K562 (cell line): ENCODE measurements around the gene NGRN. TPM values are rescaled to one million over a fixed set of nuclear protein-coding genes. Genes with fewer than 3 reads are reported as not detected.

Experiments
- EP400 ChIP-seq: fragments of 450-650 bp; IDR thresholded peaks from 2 replicates; pipeline ENCODE4 v1.6.1; 2017; ENCODE audit warnings: antibody characterized with exemption, mild to moderate bottlenecking, moderate library complexity
- ERF ChIP-seq: fragments of 450-650 bp; formaldehyde crosslinking; IDR thresholded peaks from 2 replicates; pipeline ENCODE4 v1.4.0; 2020; ENCODE audit warnings: mild to moderate bottlenecking, mixed read lengths
- FOSL1 ChIP-seq: fragments of 200-800 bp; sonication (Bioruptor generic); conservative IDR thresholded peaks from 2 replicates; pipeline ENCODE4 v1.6.1; 2016; ENCODE audit warnings: missing genetic modification characterization, missing compliant biosample characterization
- FOXM1 ChIP-seq, 2 experiments: fragments of 450-650 bp in 1 of 2; sonication (generic) in 1 of 2; formaldehyde crosslinking in 1 of 2; IDR thresholded peaks; 2 replicates each; pipeline versions ENCODE4 v1.6.1 to v1.9.0; 2017 to 2022; ENCODE audit warnings: low read depth in 2 of 2, mild to moderate bottlenecking in 2 of 2, missing genetic modification reagents in 1 of 2, moderate library complexity in 1 of 2
- HCFC1 ChIP-seq: IDR thresholded peaks from 2 replicates; pipeline ENCODE4 v1.6.1; 2012; ENCODE audit warnings: low read depth, low read length, improper control_type of control experiment
- HMGN3 ChIP-seq: IDR thresholded peaks from 2 replicates; pipeline ENCODE4 v1.6.1; 2011; ENCODE audit warnings: borderline replicate concordance, low read depth, mild to moderate bottlenecking, mixed read lengths, low read length; ENCODE audit not compliant: insufficient read length; ENCODE audit errors: extremely low read depth
- HNRNPUL1 ChIP-seq: fragments of 200-400 bp; formaldehyde crosslinking; IDR thresholded peaks from 2 replicates; pipeline ENCODE4 v1.6.1; 2017; ENCODE audit warnings: low read length
- JUN ChIP-seq, 2 experiments: sonication (generic) in 1 of 2; formaldehyde crosslinking in 1 of 2; IDR thresholded peaks; 2 replicates each; pipeline versions ENCODE4 v1.6.1 to v1.8.0; 2012 to 2022; ENCODE audit warnings: borderline replicate concordance in 2 of 2, mild to moderate bottlenecking in 2 of 2, improper control_type of control experiment in 1 of 2, low read depth in 1 of 2, low read length in 1 of 2, missing genetic modification reagents in 1 of 2
- KDM5B ChIP-seq: fragments of 200-600 bp; sonication (generic); IDR thresholded peaks from 2 replicates; pipeline ENCODE4 v1.6.1; 2012; ENCODE audit warnings: low read depth, mild to moderate bottlenecking, moderate library complexity, low read length, control low read depth, inconsistent platforms; ENCODE audit not compliant: insufficient replicate concordance
- MEIS2 ChIP-seq: fragments of 450-650 bp; IDR thresholded peaks from 2 replicates; pipeline ENCODE4 v1.6.1; 2014; ENCODE audit warnings: mild to moderate bottlenecking; ENCODE audit not compliant: partially characterized antibody
- PHF20 ChIP-seq: fragments of 450-650 bp; IDR thresholded peaks from 2 replicates; pipeline ENCODE4 v1.6.1; 2018; ENCODE audit not compliant: partially characterized antibody
- RB1 ChIP-seq: fragments of 450-650 bp; IDR thresholded peaks from 2 replicates; pipeline ENCODE4 v1.6.1; 2017; ENCODE audit warnings: low read depth, mild to moderate bottlenecking
- RBBP5 ChIP-seq: fragments of 200-600 bp; sonication (generic); IDR thresholded peaks from 2 replicates; pipeline ENCODE4 v1.6.1; 2012; ENCODE audit warnings: borderline replicate concordance, mild to moderate bottlenecking, low read length, control low read depth, inconsistent platforms; ENCODE audit not compliant: insufficient read depth, poor library complexity, severe bottlenecking
- SAFB ChIP-seq: fragments of 200-400 bp; formaldehyde crosslinking; IDR thresholded peaks from 2 replicates; pipeline ENCODE4 v1.6.1; 2017; ENCODE audit warnings: low read depth, low read length, borderline replicate concordance
- YY1 ChIP-seq, 3 experiments: IDR thresholded peaks; 2 replicates each; pipeline ENCODE4 v1.6.1; 2011; ENCODE audit warnings: low read length in 2 of 3, mild to moderate bottlenecking in 2 of 3, moderate library complexity in 2 of 3, borderline replicate concordance in 1 of 3, control low read depth in 1 of 3, low read depth in 1 of 3; ENCODE audit not compliant: insufficient read depth in 3 of 3, insufficient replicate concordance in 2 of 3, control insufficient read depth in 1 of 3, insufficient read length in 1 of 3; ENCODE audit errors: extremely low read depth in 1 of 3
- ZNF124 ChIP-seq: sonication (generic); formaldehyde crosslinking; IDR thresholded peaks from 2 replicates; pipeline ENCODE4 v1.8.1; 2022; ENCODE audit warnings: missing genetic modification reagents
- ZNF507 ChIP-seq: conservative IDR thresholded peaks from 2 replicates; pipeline ENCODE4 v1.6.1; 2017; ENCODE audit warnings: missing genetic modification characterization, missing compliant biosample characterization
- ZNF79 ChIP-seq: fragments of 250-450 bp; sonication (Bioruptor Pico); IDR thresholded peaks from 2 replicates; pipeline ENCODE4 v1.4.0; 2020; ENCODE audit warnings: low read depth, mild to moderate bottlenecking, moderate library complexity
- polyA plus RNA-seq, 8 experiments: library from polyadenylated mRNA; depleted of rRNA in 4 of 8; stranded (reverse) in 5 of 8; unstranded in 3 of 8; fragments of >200 nt; fragmentation: Nextera tagmentation in 2 of 8; fragmentation: Illumina TruSeq in 1 of 8; extraction: Ambion mirVana in 2 of 8; extraction: Trizol in 1 of 8; gene quantifications; 2 replicates each; pipeline versions ENCODE4 v1.2.1 to v1.2.3, GENCODE V29; 2011 to 2014; ENCODE audit warnings: inconsistent platforms in 1 of 8, missing spikeins in 1 of 8
- total RNA-seq, 7 experiments: library from RNA; depleted of rRNA in 6 of 7; stranded (reverse); fragments of >200 nt in 6 of 7; fragmentation: Illumina TruSeq in 2 of 7; extraction: Trizol in 2 of 7; gene quantifications; 2 replicates each; pipeline versions ENCODE4 v1.2.1 to v1.2.3, GENCODE V29; 2011 to 2021; ENCODE audit warnings: low replicate concordance in 1 of 7
- TF ChIP-seq, protein P1 (sequence below): fragments of 250-450 bp; sonication (Bioruptor Pico); IDR thresholded peaks from 2 replicates; pipeline ENCODE4 v1.5.0; 2021
- TF ChIP-seq, protein P2 (sequence below): fragments of 450-650 bp; IDR thresholded peaks from 2 replicates; pipeline ENCODE4 v1.6.1; 2016
- TF ChIP-seq, protein P3 (sequence below), 2 experiments: fragments of 450-650 bp in 1 of 2; sonication (generic) in 1 of 2; formaldehyde crosslinking in 1 of 2; IDR thresholded peaks in 1 of 2; conservative IDR thresholded peaks in 1 of 2; 2 replicates each; pipeline versions ENCODE4 v1.6.1 to v1.8.1; 2016 to 2023; ENCODE audit warnings: mild to moderate bottlenecking in 2 of 2, moderate library complexity in 2 of 2, inconsistent platforms in 1 of 2, missing genetic modification reagents in 1 of 2

Gene NGRN
- total and polyA plus RNA-seq, 9 of the 15 experiments (the other 6 are each of a cell fraction or from before 2014, with no cell fraction given): 14.0 to 73.4 (median 60.0) TPM

DNA sequence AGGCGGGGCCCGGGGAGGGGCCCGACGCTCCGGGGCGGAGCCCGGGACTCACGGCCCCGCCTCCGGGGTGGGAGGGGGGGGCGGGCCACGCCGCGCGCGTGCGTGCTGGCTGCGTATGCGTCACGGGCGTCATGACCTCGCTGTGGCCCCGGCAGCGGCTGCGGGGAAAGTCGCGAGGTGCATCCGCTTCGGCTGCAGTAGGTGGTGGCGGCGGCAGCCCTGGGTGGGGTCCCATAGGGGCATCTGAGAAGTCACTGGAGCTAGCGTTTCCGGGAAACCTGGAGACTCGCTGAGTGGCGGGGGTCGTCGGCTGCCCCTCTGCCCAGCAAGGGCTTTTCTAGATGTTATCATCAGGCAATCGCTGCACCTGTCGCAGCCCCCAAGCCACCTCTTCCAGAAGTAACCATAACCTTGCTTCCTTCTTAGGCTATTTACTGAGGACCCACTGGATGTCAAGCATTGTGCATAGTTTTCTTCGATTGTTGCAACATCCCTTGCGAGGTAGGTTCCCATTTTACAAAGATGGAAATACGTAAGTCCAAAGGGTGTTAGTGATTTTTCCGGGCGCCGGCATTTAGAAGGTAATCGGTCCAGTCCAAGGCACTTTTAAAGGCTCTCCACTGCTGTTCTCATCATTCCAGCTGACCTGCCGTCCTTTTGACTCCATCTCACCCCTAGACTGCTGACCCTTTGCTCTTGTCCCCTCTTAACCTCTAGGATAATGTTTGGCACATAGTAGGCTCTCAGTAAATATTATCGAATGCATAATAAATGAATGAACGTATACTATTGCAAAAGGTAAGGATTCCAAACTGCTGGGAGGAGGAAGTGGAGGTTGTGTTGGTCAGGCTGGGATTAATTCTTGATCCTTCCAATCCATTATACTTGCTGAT, 31.1 kb upstream of the NGRN start, which contains the start of gene GDPGP1 (continued):
- peak; percentile 65; the same call in 1 of the 2 replicates for TF ChIP-seq JUN (IDR thresholded peaks at IDR 0.05; ENCODE audit: borderline replicate concordance, low read depth, low read length)
- no peak for TF ChIP-seq JUN (CRISPR knock-in tag; IDR thresholded peaks at IDR 0.05; ENCODE audit: borderline replicate concordance)
- TF ChIP-seq ZNF124 (CRISPR knock-in tag): no peak
- peak; percentile 42; the same call in 1 of the 2 replicates for TF ChIP-seq ERF (CRISPR knock-in tag)
- no peak for TF ChIP-seq ZNF507
- TF ChIP-seq RB1: peak; percentile 14; the same call in 1 of the 2 replicates
- peak; percentile 88 for TF ChIP-seq SAFB
- peak; percentile 8 for TF ChIP-seq HMGN3
- peak; percentile 66 for TF ChIP-seq KDM5B
- TF ChIP-seq HNRNPUL1: no peak
- TF ChIP-seq HCFC1: peak; percentile 29; the same call in 1 of the 2 replicates
- TF ChIP-seq PHF20: no peak
- TF ChIP-seq RBBP5: peak; percentile 36
- TF ChIP-seq EP400: 0 out of 2 replicates have a peak, but pooled peaks have one; percentile 32
- TF ChIP-seq YY1 (IDR thresholded peaks at IDR 0.05; ENCODE audit: borderline replicate concordance in 1 of 3, control insufficient read depth in 1 of 3, extremely low read depth in 1 of 3, insufficient read depth in 3 of 3, insufficient read length in 1 of 3, insufficient replicate concordance in 2 of 3, low read depth in 1 of 3, low read length in 2 of 3): no peak
- TF ChIP-seq, protein P1, sequence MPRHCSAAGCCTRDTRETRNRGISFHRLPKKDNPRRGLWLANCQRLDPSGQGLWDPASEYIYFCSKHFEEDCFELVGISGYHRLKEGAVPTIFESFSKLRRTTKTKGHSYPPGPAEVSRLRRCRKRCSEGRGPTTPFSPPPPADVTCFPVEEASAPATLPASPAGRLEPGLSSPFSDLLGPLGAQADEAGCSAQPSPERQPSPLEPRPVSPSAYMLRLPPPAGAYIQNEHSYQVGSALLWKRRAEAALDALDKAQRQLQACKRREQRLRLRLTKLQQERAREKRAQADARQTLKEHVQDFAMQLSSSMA (CRISPR knock-in tag): no peak
- TF ChIP-seq MEIS2: peak; percentile 59
- TF ChIP-seq, protein P2, sequence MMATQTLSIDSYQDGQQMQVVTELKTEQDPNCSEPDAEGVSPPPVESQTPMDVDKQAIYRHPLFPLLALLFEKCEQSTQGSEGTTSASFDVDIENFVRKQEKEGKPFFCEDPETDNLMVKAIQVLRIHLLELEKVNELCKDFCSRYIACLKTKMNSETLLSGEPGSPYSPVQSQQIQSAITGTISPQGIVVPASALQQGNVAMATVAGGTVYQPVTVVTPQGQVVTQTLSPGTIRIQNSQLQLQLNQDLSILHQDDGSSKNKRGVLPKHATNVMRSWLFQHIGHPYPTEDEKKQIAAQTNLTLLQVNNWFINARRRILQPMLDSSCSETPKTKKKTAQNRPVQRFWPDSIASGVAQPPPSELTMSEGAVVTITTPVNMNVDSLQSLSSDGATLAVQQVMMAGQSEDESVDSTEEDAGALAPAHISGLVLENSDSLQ: no peak
- TF ChIP-seq ZNF79: no peak
- TF ChIP-seq, protein P3, sequence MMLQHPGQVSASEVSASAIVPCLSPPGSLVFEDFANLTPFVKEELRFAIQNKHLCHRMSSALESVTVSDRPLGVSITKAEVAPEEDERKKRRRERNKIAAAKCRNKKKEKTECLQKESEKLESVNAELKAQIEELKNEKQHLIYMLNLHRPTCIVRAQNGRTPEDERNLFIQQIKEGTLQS (IDR thresholded peaks at IDR 0.05): peak; percentile 51
- TF ChIP-seq, protein P3 (CRISPR knock-in tag; conservative IDR thresholded peaks at IDR 0.05): no peak
- no peak for TF ChIP-seq FOXM1 (IDR thresholded peaks at IDR 0.05; ENCODE audit: low read depth)
- no peak for TF ChIP-seq FOXM1 (CRISPR knock-in tag; IDR thresholded peaks at IDR 0.05; ENCODE audit: low read depth)
- peak; percentile 84 for TF ChIP-seq FOSL1 (tag)
